Stimulated activated CD8-positive, alpha-beta memory T cell treated with anti-CD3 and anti-CD28 coated beads, Interleukin-4, amount 100 ng/mL, for 1 hour (primary cell): ENCODE measurements around the gene RNF8.

Experiments used
- DNase-seq, 2 donors: peaks; one replicate each; pipeline ENCODE4 v3.0.0-alpha.2; 2020; ENCODE audit warnings: low read depth in 2 of 2, low spot score in 1 of 2

The RNF8 gene

DNA sequence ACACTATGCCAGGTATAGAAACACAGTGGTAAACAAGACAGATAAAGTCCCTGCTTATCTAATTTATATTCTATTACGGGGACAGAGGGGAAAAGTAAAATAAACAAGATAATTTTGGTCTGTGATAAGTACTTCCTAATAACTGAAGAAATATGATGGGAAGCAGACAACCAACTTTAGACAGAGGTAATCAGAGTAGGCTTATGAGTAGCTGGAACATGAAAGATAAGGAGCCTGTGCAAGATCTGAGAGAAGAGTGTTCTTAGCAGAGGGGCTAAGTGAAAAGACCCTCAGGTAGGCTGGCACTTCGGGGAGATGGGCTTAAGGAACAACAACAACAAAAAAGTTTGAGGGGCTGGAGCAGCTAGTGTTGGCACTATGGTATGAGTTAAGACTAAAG lies 4.1 kb downstream of the RNF8 start:
- no peak for DNase-seq

DNA sequence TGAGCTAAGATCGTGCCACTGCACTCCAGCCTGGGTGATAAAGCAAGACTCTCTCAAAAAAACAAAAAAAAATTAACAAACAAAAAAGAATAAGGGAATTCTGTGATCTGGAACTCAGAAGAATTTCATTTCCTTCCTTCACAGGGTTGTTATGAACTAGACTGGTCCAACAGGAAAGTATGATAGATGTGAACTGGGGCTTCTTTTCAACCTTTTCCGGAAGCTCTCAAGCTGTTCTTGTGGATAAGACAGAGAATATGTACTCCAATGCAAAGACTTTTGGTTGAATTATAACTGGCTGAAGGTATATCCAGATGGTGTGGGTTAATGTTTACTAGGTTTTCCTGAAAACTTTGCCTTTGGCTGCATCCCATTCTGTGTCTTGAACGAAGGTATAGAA lies 5.3 kb downstream of the RNF8 start:
- no peak for DNase-seq

DNA sequence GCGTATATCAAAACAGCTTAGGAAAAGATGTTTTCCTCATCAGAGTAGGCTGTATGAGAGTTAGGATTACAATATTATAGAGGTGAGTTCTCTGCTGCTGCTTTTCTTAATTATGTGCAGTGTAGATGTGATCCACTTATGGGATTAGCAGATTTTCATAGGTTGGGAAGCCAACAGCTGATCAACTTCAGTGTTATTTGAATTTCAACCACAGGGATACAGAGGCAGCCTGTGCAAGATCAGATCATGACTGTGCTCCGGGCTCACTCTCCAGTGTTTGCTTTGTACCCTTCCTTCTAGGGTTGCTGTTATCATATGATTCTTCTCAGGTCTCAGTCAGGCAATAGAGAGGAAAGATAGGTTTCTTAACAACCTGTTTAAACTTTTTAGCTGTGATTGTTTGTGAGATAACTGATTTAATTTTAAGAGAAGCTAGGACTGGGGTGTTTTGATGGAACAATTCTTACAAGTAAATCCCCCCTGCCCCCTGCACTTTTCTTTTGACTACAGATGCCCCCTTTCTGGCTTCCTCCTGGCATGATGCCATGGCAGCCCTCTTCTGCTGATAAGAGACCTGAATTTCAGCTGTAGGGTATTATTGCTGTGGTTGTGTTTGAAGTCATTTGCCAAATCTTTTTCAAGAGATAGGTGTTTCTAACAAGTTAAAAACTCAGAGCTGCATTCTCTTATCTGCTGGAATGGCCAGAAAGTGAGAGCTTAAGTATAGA lies 8.5 kb downstream of the RNF8 start:
- no peak for DNase-seq

DNA sequence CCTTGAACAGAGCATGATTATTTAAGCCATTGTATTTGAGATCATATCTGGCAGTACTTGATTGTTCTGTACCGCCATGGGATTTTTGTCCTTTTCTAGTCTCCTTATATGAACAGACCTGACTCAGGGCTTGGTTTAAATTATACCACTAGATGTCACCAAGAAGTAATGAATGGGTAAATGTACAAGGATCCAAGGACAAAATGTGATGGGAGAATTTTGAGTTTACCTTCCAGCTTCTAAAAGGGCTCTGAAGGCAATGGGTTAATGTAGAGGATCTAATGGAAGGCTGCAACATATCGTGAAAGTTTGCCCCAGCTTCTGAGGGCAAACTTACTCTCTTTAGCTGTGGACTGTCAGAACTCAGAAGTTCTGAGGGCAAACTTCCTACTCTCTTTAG lies 12.0 kb downstream of the RNF8 start:
- no peak for DNase-seq

DNA sequence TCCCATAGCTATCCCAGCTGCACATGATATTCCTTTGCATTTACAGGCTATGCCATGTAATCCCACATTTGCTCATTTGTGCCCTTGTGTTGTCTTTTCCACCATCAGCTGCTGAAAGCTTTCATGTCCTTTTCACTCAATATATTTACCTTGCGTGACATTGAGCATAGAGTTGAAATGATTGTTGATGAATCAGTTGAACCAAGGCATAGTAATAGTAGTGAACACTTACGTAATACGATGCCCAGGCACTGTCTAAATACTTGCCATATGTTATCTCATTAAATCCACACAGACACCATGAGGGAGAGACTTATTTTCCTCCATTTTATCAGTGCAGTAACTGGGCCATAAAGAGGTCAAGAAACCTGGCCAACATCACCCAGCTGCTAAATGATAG lies 13.1 kb downstream of the RNF8 start:
- no peak for DNase-seq

DNA sequence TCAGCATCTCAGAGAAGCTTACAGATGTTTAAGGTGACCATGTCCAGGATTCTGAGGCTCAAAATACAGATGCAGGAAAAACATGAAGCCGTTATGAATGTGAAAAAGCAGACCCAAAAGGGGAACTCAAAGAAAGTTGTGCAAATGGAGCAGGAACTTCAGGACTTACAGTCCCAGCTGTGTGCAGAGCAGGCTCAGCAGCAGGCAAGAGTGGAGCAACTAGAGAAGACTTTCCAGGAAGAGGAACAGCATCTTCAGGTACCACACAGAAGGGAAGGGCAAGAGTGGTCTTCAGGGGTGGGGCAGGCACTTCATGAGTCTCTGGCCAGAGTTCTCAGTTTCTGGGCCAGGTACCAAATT lies 15.2 kb downstream of the RNF8 start:
- no peak for DNase-seq

DNA sequence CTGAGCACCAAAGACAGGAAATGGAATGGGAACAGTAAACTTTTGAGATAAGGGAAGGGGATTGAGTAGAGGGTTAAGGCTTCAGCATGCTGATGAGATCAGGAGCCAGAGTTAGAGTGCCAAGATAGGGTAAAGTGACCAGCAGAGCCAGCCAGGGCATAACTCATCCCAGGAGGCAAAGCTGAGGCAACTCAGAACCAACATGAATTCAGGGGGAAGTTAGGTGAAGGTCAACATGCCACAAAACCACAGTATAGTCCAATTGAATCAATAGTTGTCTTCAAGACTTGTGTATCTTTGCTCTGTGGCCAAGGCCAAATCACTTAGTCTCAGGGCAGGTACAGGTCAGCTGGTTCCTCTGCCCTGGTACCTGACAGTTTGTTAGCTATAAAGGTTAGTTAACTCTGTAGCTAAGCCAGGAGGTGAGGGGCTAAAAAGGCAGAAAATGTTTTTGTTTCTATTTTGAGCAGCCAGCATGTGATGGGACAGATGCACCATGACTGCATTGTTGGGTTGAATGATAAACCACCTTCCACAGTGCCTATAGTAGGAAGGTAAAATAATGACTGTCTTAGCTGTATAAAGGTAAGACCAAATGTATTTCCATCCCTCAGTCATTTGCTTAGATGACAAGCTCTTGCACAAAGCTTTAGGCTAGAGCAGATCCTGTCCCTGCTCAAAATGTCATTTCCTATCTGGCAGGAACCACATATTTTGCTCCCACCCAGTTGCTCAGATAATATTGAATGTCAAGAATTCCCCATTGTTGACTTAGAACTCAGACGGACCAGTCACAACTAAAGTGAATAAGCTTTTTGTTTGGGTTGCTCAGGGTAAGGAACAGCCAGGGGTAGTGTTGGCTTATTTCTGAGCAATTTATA lies 15.8 kb downstream of the RNF8 start:
- DNase-seq, result no peak

DNA sequence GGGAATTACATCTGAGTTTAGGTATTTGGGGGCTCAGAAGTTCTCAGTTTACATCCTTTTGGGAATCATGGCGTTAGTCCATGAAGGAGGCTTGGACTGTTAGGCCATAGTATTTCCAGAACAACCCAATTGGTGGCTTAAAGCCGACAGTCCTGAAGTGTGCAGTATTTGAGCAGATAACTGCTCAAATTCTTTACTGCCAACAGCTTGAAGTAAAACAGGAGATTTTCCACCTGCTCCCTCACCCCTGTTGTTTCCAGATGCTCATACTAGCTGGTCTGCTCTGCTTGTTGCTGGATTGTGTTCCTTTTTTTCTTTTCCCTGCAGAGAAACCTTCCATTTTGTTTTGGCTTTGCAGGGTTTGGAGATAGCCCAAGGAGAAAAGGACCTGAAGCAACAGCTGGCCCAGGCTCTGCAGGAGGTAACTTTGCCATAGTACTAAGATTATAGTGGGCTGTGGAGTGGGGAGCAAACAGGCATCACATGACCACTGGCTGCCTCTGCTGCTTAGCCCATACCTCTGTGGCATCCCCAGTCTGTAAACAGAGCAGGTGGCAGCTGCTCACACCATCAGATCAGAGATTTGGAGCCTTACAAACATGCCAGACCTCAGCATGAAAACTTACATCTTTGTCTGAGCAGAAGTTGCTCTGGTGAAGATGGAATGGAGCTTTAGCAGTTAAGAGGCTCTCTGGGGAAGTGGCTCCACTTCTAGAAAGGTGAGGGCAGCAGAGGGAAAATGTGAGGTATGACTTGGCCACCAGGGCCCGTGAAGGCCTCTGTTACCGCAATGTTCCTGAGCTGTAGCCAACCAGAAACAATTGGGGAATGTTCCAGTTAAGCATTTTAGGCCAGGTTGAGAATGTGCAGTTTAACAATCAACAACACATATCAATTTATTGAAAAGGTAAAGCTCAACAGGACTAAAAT lies 17.6 kb downstream of the RNF8 start:
- no peak for DNase-seq

DNA sequence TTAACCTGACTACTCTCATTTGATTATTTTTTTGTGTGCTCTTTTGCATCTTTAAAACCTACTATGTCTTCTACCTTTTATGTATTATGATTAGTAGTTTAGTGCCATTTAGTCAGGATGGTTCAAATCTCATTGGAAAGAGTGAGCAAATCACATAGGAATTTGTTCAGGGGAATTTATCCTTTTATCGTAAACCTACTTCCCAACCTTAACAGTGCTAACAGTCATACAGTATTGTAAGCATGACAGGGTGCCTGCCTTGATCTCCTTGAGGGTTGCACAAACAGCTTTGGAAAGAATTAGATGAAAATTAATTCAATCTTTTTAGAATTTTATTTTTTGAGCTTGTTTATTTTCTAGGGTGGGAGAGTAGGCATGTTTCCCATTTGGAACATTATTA lies 18.3 kb downstream of the RNF8 start:
- no peak for DNase-seq

DNA sequence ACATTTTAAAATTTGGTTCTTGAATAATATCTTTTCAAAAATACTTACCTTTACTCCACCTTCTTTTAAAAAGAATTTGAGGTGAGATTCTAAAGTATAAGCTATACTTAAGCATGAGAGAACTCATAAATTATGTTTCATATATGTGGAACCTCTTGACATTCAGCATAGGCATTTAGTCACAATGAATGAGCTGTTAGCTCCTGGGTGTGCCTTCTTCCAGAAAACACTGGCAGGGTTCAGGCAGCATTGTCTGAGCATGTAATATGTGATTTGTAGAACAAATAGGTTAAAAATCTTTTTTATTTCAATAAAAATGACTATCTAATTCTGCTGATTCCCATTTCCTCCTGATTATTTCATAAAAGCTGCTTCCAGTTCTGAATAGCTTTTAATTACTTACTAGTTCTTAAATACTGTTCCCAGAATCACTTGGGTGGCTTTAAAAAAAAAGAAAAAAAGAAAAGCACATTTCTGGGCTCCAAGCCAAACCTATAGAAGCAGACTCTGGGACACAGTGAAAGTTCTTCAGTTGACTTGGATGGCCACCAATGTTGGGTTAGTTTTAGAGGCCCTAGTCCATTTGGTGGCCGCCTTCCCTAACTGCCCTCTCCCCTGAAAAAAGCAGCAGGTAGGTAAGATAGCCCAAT lies 20.2 kb downstream of the RNF8 start:
- DNase-seq, result no peak

DNA sequence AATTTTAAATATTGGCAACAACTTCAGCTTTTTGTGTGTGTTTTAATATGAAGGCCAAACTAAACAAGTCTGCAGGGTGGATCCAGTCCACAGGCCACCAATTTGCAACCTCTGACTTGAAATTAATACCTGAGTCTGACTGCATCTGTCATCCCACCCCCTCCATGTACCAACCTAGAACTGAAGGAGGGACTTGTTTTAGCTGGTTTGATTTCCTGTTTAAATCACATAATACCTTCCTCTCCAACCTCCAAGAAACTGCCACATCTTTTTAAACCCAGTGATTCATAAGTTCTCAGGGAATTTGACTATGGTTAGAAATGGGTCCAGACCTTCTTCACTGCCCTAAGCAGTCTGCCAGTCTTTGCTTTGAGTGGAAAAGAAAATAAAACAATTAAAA lies 21.6 kb downstream of the RNF8 start:
- no peak for DNase-seq

DNA sequence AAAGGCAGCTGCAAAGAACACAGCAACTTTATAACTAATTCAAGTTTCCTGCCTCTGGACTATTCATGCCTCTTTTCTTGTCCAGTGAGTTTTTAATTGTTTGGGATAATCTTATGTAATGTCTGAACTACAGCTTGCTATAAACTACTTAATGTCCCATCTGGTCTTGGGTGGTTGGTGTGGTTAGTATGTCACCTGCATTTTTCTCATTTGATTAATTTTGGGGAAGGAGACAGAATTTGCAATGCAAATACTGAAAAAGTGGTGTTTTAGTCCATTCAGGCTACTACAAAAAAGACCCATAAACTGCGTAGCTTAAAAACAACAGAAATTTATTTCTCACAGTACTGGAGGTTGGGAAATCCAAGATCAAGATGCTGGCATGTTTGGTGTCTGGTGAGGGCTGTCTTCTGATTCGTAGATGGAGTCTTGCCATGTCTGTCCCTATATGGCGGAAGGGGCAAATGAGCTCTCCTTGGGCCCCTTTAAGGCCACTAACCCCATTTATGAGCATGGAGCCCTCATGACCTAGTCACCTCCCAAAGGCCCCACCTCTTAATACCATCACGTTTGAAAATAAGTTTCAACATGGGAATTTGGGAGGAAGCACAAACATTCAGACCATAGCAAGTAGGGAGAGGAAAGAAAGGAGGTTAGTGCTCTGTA lies 22.4 kb downstream of the RNF8 start:
- no peak for DNase-seq

DNA sequence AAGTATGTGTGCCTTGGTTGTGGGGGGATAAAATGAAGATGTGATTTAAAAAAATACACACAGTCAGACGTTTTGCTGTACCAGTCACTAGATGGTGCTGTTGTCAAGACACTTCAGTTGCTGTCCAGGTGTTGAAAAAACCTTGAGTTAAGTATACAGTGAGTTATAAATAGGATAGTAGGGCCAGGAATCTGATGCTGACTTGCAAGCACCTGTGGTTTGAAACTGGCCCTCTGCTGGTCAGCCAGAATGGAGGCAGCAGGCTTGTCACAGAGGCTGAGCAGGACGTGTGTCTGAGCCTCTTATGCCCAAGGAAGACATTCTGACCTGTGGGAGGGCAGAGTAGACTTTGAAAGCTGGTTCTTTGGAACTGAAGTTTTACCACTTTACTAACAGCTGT lies 27.8 kb downstream of the RNF8 start:
- no peak for DNase-seq

DNA sequence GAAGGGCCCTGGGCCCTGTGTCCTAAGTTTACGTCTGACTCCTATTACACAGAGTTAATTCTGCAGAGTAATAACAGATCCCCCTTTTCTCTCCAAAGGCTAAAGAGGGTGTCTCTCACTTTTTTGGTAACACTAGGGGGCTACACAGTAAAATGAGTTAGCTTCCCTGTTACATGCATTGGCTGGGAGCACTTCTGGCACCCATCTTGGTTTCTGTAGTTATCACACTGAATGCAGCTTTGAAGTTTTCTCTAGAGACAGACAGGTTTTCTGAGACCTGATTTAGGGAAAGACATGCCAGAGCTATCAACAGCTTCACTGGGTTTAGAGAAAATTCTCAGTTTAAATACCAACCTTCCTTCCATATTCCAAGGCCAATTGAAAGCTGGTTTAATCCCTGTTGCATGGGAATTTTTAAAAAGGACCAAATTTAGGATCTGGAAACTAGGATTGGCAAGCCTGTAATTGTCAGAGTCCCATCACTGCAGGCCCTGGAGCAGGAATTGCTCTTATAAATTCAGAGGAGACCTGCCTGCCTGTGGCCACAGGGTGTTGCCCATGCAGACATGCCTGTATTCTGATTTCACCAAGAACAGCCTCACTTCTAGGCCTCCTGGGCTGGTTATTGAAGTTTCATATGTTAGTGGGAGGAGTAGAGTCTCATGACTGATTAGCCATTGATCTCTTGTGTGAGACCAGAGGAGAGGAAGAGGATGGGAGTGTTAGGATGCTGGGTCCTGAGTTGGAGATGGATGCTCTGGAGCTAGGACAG lies 29.4 kb downstream of the RNF8 start:
- no peak for DNase-seq

DNA sequence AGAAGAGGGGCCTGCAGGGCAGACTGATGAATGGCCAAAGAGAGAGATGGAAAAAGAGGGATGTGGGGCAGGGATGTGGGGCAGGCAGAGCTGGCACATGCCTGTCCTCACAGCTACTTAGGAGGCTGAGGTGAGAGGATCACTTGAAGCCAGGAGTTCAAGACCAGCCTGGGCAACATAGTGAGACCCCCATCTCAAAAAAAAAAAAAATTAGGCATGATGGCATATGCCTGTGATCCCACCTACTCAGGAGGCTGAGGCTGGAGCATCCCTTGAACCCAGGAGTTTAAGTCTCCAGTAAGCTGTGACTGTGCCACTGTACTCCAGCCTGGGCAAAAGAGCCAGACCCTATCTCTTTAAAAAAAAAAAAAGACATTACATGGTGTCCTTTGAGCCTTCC lies 34.8 kb downstream of the RNF8 start:
- no peak for DNase-seq

DNA sequence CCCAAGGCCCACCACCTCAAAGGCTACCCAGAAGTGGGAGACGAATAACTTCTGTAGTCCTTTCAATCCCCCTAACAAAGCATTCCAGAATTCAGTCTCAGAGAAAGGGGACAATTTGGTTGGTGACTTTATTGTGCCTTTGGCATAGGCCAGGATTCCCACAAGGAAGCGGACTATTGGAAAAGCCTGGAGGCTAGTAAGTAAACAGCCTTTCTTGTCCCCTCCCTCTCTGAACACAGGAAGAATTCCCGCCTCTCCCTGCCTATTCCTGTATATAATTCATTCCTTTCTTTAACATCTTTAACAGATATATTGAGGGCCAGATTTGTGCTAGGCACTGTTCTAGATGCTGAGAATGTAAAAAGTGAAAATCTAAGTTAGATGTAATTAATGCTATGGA lies 36.1 kb downstream of the RNF8 start:
- DNase-seq, result no peak

DNA sequence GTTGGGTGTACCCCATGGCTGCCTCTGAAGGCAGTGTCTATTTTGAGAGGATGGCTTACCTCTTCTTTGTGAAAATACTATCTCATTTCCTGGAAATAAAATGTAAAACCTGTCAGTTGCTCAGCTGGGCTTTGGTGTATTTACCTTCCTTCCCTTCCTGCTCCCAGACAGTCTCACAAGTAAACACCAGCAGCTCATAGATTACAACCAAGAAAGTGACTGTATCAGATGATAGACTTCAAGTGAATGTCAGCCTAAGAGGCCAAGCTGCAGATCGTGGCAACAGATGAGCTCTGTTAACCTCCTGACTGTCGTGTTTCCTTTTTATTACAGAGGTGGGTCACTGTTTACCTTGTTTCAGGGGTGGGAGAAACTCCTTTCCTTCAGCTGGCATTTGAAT lies 37.3 kb downstream of the RNF8 start:
- no peak for DNase-seq

DNA sequence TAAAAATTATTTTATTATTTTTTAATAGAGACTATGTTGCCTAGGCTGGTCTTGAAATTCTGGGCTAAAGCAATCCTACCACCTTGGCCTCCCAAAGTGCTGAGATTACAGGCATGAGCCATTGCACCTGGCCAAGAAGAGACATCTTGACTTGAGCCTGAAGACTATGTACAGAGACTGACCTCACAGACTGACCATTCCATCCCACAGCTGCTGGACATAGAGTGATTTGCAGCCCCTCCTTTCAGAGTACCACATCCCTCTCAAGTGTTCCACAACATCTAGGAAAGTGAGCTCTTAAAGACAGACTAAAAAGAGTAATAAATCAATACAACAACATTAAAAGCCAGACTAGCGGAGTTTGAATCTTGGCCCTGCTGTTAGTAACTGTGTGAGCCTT lies 39.0 kb downstream of the RNF8 start:
- no peak for DNase-seq

DNA sequence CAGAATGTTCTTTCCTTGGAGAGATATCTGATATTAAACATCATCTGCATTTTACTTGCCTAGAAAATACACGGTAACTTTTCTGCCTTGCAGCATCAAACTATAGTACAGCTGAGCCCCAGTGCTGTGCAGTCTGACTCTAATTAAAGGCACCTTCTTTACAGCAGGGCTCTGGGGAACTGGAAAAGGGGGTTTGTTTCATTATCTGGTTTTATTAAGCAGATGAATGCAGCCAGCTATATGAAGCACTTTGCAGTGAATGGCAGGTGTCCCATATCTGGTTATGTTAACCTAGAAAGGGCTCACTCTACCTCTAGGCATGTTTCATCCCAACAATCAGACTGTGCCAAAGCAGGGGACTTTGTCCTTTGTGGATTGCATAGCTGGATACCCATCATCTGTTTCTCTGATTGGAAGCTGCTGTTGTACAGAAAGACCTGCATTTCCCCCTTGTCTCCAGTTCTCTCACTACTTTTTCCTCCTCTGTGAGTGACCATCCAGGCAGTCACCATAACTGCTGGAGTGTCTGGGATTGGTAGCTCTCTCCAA lies 39.7 kb downstream of the RNF8 start:
- no peak for DNase-seq
